GM19023 (cell line): Measurements from ENCODE around the gene OTULIN.

Source experiments
- ATAC-seq: cut with Tn5 transposase; IDR thresholded peaks from one replicate; pipeline ENCODE4 v1.9.1; 2021; ENCODE audit warnings: mild to moderate bottlenecking, moderate library complexity; ENCODE audit not compliant: unreplicated experiment

The OTULIN gene

DNA sequence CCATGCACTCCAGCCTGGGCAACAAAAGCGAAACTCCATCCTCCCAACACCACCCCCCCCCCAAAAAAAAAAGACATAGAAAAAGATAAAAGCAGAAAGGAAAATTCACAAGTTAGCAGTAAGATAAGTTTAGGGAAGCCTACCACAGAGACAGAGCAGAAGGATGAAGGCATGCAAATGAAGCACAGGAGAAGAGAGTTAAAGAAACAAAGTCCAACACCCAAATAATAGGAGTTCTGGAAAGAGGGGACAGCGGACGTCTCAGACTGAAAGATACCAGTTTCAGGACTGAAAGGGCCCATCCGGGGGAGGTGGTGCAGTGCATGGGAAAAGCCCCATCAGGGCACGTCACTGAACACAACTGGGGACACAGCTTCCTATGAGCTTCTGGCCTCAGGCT lies 54.3 kb downstream of the OTULIN start:
- ATAC-seq, result no peak

DNA sequence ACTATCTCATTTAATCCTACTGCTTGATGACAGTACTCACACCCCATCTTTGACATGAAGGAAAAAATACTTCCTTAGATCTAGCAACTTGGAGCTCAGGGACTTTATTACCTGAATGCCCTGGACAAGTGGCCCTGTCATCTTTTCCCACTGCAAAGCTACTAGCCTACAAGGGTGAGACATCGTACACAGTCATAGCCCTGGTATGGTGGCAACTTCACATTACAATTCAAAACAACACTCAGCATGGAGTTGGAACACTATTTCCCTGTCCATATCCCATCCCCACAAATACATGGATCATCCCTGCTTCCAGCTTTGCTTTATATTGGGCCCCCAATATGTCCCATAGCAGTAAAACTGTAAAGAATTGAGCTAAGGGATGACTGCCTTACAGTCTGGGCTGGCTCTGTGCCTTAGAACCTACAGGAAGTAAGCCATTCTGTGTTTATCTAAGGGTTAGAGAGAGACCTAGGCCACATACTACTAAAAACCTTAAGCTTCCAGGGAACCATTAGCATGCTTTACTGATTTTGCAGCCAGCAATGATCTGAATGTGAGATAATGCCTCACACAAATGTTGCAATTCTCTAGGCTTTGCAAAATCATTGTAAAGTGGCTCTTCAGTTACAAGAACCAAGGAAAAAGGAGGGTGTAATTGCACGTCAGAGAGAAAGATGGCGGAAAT lies 55.9 kb downstream of the OTULIN start:
- no peak for ATAC-seq

DNA sequence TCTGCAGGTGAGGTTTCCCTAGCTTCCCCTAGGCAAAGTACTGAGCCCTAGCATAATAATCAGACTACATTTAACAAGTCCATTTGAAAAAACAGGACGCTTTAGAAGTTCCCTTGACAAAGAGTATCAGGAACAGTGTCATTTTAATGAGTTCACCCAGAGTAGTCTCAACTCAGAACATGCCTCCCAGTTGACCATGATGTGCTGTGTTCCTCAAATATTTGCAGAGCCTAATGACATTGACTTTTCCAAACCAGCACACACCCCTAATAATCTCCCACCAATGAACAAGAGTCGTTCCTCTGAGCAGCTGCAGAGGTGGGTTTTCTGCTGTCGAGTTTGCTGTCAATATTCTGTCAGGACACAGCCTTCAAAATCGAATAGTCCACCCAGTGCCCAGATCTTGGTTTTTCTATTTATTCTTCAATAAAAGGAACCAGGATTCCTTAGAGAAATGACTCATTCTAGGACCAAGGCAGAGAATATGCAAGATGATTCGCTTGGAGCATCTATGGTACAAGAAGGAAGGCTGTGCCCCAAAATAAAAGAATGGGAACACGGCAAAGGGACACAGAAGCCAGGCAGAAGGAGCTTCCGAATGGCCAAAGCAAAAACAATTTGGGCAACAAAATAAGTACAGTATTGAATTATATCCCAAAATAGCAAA lies 57.6 kb downstream of the OTULIN start:
- ATAC-seq, result no peak

DNA sequence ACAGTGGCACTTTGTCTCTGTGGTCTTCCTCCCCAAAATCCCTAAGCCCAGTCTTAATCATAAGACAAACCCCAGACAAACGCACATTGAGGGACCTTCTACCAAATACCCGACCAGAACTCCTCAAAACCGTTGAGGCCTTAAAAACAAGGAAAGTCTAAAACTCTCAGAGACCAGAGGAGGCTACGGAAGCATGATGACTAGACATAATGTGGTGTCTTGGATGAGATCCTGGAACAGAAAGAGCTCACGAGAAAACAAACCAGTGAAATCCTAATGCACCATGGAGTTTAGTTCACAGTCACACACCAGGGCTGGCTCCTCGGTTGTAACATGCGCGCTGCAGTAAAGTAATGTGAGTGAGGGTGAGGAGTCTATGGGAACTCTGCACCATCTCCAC lies 58.4 kb downstream of the OTULIN start:
- no peak for ATAC-seq

DNA sequence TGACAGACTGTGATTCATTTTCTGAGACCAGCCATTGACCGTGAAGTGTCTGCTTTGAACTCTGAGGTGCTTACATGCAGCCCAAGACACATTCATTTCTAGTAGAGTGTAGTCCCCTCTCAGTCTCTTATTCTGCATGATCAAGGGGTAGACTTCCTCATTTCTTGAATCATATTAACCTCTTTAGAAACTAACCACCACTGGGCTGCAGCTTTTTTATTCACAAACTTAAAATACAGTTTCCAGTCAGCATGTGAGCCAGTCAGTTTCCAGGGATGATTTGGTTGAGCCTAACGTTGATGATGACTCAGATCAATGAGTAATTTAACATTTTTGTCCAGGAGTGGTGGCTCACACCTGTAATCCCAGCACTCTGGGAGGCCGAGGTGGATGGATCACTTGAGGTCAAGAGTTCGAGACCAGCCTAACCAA lies 59.2 kb downstream of the OTULIN start:
- no peak for ATAC-seq

DNA sequence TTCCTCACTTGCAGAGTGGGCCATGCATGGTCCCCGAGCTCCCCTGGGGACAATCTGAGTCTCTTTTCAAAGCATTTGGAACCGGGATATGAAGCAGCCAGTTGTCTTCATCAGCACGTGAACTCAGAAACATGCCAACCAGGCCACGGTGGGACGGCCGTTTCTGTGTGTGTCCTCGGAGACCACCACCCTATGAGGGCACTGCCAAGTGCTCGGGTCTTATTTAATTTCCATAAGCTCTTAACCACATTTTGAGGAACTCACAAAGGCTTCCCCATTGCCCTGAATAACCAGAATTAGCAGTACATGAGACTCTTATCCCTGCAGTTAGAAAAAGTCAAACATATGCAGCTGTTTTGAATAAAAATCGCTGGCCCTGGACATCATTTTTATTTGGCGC lies 60.1 kb downstream of the OTULIN start:
- ATAC-seq, result no peak

DNA sequence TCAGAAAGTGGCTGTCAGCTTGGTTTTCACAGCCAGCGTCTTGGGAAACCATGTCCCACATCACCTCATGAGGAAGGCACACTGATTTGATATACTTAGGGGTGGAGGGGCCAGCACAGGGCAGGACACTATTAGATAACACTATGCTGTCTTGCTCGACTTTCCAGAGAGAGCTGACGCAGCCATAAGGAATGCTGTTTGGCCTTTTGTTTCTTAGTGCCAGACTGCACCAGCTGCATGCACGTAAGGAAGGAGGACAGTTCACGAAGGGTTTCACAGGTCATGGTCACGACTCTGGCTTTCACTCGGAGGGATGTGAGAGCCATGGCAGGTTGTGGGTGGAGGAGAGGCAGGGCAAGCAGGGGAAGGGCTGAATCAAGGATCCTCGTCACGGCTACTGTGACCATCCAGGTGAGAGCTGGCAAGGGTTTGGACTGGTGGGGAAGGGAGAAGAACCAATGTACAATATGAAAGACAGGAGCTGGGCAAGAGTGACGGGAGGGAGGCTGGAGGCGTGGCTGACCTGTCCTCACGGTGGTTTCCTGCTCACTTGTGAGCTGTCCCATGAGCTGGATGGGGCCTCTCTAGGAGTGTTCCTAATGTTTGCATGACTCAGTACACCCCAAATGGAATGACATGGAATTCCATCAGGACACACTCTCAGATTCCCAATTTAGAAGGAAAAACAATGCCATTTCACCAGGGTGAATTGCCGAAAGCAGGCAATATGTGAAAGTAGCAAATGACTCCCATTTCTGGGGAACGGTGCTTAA lies 61.7 kb downstream of the OTULIN start:
- no peak for ATAC-seq

DNA sequence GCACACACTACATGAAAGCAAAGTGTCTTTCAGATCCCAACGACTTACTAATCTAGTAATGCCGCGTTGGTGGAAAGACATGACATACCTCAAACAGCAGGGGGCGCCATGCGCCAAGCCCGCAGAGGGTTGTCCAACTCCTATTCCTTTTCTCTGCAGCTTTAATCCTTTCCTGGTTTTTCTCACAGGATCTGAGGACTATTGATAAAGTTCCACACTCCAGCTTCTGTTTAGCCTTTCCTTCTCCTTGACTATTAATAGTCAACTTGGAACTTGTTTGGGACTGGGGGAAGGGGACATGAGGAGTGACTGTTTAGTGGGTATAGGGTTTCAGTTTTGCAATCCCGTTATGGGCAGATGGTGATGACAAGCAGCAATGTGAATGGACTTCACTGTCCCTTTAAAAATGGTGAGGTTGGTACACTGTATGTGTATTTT lies 62.9 kb downstream of the OTULIN start:
- no peak for ATAC-seq

DNA sequence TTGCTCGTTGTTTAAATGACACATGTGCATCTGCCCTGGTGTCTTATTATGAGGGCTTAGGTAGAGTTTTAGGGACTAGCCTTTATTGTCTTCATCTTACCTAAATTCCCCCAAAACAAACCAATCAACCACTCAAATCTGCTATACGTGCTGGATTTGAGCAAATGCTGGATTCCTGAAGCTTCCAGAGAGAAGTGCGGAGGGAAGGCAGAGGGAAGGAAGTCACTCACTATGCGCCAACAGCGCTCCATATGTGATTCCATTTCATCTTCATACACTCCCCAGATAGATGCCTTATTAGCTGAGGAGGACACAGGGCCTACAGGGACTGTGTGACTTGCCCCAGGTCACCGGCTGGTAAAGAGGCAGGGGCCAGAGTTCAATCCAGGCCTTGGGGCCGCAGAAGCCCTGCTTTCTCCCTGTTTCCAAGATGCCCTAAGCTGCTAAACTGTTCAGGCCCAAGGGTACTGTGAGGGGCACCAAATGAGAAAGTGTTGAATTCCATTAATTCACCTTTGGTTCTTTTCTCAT lies 63.5 kb downstream of the OTULIN start:
- no peak for ATAC-seq

DNA sequence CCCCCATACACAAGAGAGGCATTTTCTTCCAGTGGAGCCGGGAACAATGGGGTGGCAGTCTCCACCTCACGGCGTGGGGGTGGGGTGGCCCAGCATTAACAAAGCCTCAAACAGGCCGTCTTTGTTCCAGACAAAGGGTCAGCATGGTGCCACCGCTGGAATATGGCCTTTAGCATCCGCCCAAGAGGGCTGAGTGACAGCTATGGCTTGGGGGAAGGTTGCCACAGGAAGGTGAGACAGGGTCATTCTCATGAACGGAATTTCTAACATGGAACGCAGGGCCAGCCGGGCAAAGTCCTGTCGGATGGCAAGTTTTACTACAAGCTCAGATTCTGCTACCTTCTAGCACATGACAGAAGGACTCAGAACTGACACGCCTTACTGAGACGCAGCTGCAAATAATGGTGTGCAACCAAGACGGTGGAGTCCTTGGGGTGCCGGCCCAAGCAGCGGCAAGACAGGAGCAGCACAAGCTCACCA lies 64.0 kb downstream of the OTULIN start:
- no peak for ATAC-seq

DNA sequence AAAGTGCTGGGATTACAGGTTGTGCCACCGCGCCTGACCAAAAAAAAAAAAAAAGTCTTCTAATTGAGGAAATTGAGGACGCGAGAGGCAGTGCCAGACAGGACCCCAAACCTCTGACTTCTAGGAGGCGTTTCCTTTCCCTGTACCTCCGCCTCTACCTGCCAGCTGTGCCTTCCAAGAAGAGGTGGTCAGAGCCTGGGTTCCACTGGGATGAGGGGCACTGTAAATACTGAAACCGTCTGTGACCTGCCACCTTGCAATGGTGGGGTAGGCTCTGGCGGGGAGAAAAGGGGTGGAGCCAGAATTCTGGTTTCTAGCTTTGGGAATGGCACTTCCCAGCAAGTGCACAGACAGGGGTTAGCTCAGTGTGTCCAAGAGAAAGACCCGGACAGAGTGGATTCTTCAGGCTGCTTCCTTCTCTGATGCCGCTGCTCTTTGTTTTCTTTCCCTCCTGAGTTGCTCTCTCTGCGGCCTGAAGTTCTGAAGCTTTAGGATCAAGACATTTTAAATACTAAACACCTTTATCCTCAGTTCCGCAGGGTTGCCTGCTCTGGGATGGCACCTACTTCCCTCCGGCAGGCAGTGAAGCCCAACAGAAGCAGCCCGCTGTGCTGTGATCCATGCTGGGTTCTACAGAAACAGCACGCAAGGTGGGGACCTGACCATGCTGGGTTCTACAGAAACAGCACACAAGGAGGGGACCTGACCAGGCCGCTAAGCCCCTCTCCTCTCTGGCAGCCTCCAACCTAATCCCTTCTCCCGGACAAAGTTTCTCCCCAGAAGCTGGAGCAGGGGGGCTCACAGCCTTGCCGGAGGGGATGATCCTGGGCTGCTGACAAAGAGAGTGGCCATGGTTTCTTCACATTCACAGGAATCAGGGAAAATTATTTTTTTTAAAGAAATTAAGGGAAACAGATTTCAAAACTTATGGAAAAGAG lies 65.2 kb downstream of the OTULIN start:
- ATAC-seq, result no peak

DNA sequence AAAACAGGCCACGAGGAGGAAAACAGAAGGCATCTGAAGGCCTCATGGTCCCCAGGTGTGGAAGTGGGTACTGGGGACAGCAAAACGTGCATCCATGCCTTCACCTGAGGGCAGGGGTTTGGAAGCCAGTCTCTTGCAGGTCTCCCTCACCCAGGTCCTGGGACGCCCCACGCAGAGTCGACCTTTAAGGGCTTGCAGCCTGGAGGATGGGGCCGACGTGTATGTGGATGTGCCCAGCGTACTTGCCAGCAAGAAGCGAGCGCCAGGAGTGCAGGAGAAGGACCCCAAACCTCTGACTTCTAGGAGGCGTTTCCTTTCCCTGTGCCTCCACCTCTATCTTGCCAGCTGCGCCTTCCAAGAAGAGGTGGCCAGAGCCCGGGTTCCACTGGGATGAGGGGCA lies 65.9 kb downstream of the OTULIN start:
- no peak for ATAC-seq

DNA sequence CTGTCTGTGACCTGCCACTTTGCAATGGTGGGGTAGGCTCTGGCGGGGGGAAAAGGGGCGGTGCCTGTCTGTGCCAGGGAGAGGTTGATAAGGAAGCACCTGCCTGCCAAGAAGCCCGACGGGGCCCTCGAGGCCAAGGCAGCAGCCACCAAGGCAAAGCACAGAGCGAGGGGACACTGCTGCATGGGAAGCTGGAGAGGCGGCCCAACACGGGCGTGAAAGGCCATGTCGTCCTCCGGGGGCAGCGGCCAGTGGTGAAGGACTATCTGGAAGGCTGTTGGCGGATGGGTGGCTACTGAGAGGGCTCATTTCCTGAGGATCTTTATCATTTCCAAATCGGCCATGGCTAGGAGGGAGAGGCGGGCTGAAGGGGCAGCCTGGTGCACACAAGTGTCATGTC lies 66.4 kb downstream of the OTULIN start:
- no peak for ATAC-seq

DNA sequence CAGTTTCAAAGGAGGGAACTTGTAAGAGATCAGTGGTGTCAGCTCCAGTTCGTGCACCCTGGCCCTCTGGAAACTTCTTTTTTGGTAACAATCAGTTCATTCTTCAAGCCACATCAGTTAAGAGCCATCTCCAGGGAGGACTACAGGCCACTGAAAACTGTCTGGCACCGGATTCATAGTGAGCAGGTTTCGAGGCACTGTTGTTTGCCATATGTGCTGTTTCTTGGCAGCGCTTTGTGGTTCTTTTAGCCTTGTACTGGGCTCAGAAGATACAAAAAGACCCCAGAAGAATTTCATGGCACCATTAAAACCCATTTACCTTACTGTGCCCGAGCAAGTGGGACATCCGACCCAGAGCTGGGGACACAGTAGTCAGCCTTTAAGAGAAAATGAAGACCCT lies 68.5 kb downstream of the OTULIN start:
- ATAC-seq, result no peak

DNA sequence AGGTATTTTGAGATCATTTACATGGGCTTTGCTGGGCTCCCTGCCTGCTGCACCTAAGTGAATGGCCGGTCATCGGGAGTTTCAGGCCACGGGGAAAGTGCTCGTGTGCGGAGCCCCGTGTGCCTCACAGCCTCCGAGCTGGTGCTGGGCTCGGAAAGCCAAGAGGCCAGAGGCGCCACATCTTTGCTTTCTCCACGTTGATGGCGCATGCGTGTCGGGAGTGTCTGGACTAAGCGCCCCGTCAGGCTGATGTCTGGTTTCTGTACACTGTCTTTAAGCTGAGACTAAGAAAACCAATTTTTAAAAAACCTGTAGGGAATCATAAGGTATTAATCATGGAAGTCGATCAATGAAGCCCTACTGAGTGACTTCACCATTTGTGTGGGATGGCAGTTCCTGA lies 69.1 kb downstream of the OTULIN start:
- ATAC-seq, result no peak

DNA sequence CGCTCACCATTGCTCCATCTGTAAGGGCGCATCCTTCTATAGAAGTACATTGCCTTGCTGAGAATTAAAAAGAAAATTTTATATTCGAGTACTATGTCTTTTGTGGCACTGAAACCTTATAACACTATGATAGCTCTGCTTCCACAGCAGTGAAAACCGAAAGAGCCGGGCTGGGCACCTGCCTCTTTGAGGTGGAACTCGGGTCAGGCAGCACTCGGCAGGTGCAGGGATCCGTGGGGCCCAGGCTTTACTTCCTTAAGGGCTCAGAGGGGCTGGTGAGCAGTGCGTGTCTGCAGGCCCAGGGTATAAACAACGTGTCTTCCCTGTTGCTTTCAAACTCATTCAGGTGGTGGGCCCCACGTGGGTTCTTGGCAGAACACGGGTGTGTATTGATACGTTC lies 69.9 kb downstream of the OTULIN start:
- ATAC-seq, result no peak

DNA sequence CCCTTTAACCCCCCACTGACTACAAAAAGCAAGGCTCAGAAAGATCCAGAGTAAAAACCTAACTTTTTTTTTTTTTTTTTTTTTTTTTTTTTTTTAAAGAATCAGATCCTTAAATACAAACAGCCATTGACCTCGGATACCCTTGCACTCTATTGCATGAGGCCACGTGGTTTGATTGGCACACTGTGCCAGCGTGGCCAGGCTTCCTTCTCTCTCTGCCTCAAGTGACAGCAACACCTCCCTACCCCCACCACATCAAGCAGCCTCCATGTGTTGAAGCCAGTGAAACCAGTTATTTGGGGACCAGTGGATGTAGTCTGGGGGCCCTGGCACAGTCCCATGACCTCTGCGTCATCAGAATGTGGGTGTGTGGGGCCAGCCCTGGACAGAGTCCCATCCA lies 71.4 kb downstream of the OTULIN start:
- no peak for ATAC-seq

DNA sequence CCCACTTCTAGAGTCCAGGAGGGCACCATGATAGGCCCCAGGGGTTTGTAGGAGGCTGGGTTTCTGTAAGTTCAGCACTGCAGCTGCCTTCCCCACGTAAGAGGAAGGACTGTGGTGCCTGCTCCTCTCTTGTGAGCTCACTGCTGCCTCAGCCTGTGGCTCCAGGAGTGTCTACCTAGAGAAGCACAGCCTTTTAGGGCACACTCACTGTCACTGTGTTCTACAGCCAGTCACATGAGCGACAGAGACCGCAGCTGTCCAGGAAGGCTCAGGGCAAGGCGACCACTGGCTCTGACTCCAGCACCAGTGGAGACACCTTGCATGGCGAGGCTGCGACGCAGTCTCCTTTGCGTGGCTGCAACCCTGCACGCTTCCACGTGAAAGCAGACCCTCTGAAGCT lies 72.8 kb downstream of the OTULIN start:
- no peak for ATAC-seq

DNA sequence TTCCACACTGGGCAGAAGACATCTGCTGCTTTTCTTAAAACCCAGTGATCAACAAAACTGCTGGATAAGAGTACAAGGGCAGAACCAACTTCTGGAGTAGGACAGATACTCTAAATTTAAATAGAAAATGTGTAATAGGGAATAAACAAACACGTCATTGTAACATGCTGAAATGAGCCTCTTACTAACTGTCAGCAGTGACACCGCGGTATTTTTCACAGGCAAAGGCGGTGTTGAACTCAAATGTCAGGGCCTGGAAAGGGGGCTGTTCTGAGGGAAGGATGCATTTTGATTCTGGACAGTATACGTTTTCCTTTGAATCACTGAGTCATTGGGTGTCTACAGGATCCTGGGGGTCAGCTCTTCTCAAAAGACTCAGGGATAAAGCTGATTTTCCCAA lies 73.5 kb downstream of the OTULIN start:
- ATAC-seq, result no peak

DNA sequence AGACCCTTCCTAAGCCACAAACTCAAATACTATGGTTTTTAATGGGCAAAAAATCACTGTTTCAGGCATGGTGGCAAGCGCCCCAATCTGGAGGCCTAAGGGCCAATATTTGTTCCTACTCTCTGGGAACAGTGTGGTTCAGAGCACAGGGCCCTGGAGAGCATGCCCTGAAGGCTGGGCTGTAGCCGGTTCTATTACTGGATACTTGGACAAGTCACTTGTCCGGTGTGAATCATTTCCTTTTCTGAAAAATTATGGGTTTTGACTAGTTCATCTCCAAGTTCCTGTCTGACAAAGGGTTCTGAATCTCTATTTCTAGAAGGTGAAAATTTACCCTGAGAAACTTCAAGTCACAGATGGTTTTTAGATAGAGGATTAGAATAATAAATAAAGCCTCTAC lies 75.0 kb downstream of the OTULIN start:
- no peak for ATAC-seq

DNA sequence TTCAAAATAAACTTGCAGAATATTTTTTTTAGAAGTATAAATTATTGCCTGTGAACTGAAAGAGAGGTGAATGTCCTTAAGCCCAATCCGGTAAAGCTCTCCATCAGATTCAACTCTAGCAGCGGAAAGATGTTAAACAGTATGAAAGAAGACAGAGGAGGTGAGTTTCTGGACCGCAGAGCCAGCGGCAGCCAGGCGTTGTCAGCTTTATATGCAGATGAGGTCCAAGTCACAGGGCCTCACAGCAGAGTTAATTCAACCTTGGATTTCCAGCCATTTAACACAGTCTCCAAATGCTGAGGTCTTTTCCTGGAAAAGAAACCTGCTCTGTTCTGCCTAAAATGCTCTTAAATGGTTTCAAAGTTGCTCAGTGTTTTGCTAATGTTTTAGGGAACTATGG lies 75.5 kb downstream of the OTULIN start:
- ATAC-seq, result no peak
